DOHH2 (cell line): ENCODE data around the gene PIGB.

Source experiments
- H3F3A ChIP-seq: fragments of 200-600 bp; sonication (generic), shearing (Covaris generic); 2 replicates; pipeline ENCODE4 v1.6.0; 2016; ENCODE audit warnings: antibody characterized with exemption, mild to moderate bottlenecking; ENCODE audit not compliant: control insufficient read depth, insufficient read depth
- H3K27ac ChIP-seq: fragments of 200-600 bp; sonication (generic); 2 replicates; pipeline ENCODE4 v1.5.1; 2014; ENCODE audit warnings: low read depth, mild to moderate bottlenecking, low read length, moderate library complexity
- H3K27me3 ChIP-seq: fragments of 200-600 bp; sonication (generic); 2 replicates; pipeline ENCODE4 v1.6.1; 2014; ENCODE audit warnings: mild to moderate bottlenecking, low read length, mixed read lengths; ENCODE audit not compliant: control insufficient read depth
- H3K36me3 ChIP-seq: fragments of 200-600 bp; sonication (generic); 2 replicates; pipeline ENCODE4 v1.6.1; 2014; ENCODE audit warnings: mild to moderate bottlenecking, low read length, moderate library complexity, mixed read lengths; ENCODE audit not compliant: control insufficient read depth
- H3K4me1 ChIP-seq: fragments of 200-600 bp; sonication (generic); 2 replicates; pipeline ENCODE4 v1.6.1; 2014; ENCODE audit warnings: mild to moderate bottlenecking, low read length, mixed read lengths; ENCODE audit not compliant: control insufficient read depth
- H3K4me2 ChIP-seq: fragments of 200-600 bp; sonication (generic); 2 replicates; pipeline ENCODE4 v1.6.0; 2014; ENCODE audit warnings: mild to moderate bottlenecking, low read length, moderate library complexity
- H3K4me3 ChIP-seq: fragments of 200-600 bp; sonication (generic); 2 replicates; pipeline ENCODE4 v1.5.1; 2014; ENCODE audit warnings: mild to moderate bottlenecking, low read length, mixed read lengths
- H3K79me2 ChIP-seq: fragments of 200-600 bp; sonication (generic); 2 replicates; pipeline ENCODE4 v1.6.1; 2014; ENCODE audit warnings: mild to moderate bottlenecking, low read length, mixed read lengths; ENCODE audit not compliant: control insufficient read depth
- H3K9me2 ChIP-seq: fragments of 200-600 bp; sonication (generic); replicated peaks from 2 replicates; pipeline ENCODE4 v1.6.1; 2014; ENCODE audit warnings: mild to moderate bottlenecking, low read length, mixed read lengths; ENCODE audit not compliant: control insufficient read depth
- H3K9me3 ChIP-seq: fragments of 200-600 bp; sonication (generic); 2 replicates; pipeline ENCODE4 v1.6.1; 2014; ENCODE audit warnings: antibody characterized with exemption, low read length, mixed read lengths; ENCODE audit not compliant: control insufficient read depth, insufficient read depth
- H4K20me1 ChIP-seq: fragments of 200-600 bp; sonication (generic); 2 replicates; pipeline ENCODE4 v1.6.0; 2014; ENCODE audit warnings: low read depth, mild to moderate bottlenecking, antibody characterized with exemption, low read length, moderate library complexity; ENCODE audit not compliant: control insufficient read depth, insufficient read depth
- CTCF ChIP-seq: fragments of 200-600 bp; sonication (generic); IDR thresholded peaks from one replicate; pipeline ENCODE4 v1.5.1; 2014; ENCODE audit warnings: antibody characterized with exemption, mild to moderate bottlenecking, low read depth, low read length; ENCODE audit not compliant: poor library complexity, severe bottlenecking
- EZH2phosphoT487 ChIP-seq: fragments of 200-600 bp; sonication (generic); IDR thresholded peaks from 2 replicates; pipeline ENCODE4 v1.6.1; 2017; ENCODE audit warnings: borderline replicate concordance, mild to moderate bottlenecking, antibody characterized with exemption, low read length, moderate library complexity, mixed read lengths

PIGB gene

DNA sequence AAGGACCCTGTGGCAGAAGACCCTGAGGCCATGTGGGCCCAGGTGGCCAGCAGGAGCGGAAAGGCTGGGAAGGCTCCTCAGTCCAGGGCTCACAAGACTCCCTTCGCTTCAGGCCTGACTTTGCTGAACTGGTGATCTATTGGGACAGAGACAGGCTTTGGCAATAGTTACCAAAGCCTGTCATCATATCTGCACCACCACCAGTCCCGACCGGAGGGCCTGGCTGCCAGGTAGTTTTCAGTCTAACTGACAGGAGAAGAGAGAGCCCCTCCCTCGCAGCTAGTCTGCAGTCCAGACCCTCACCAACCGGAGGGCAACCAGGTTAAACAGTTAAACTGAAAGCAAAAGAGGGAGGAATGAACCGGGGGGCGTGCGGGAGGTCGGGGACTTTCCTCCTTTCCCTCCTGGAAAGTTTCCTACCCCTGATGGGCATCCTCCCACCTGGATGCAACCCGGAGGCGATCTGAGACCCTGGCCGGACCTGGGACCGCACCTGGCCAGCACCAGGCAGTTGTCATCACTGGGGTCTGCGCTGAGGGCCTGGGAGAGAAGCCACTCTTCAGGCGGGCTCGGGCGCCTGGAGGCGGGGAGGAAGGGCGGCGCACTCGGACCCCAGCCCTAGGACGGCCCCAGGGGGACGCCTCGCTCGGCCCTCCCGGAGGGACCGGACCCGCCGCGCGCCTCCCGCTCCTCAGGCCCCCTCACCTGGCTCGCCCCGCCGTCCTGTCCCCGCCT is 29.8 kb upstream of the PIGB start:
- peak overlapping the region; percentile 87 for H3K4me2 ChIP-seq
- no peaks in the 10 kb centered on the region for H3K79me2 ChIP-seq
- H3K27me3 ChIP-seq = no peaks in the 10 kb centered on the region; the same call in 1 of the 2 replicates
- TF ChIP-seq CTCF (no peak), EZH2phosphoT487 (no peak)
- H3K9me2 ChIP-seq = no peaks in the 10 kb centered on the region
- H3F3A ChIP-seq = no peaks in the 10 kb centered on the region
- H3K27ac ChIP-seq = no peak overlapping the region
- H3K4me1 ChIP-seq = peaks cover 13% of the 10 kb centered on the region
- H4K20me1 ChIP-seq = no peaks in the 10 kb centered on the region
- H3K4me3 ChIP-seq = peak overlapping the region; percentile 97
- H3K9me3 ChIP-seq = no peaks in the 10 kb centered on the region
- no peaks in the 10 kb centered on the region for H3K36me3 ChIP-seq

- no peak for TF ChIP-seq CTCF
- no peak for TF ChIP-seq EZH2phosphoT487
- peak within 1 kb of the TSS; percentile 97 for H3K4me3 ChIP-seq
- no peaks in the 10 kb centered on the region for H3F3A ChIP-seq
- no peaks in the 10 kb centered on the region for H3K79me2 ChIP-seq
- H3K27me3 ChIP-seq = no peaks in the 10 kb centered on the region; the same call in 1 of the 2 replicates
- H3K9me3 ChIP-seq = no peaks in the 10 kb centered on the region
- H3K4me1 ChIP-seq = peaks cover 13% of the 10 kb centered on the region
- peak within 1 kb of the TSS; percentile 87 for H3K4me2 ChIP-seq
- H3K36me3 ChIP-seq = no peaks in the 10 kb centered on the region
- no peak within 1 kb of the TSS for H3K27ac ChIP-seq
- H3K9me2 ChIP-seq = no peaks in the 10 kb centered on the region
- no peaks in the 10 kb centered on the region for H4K20me1 ChIP-seq
Observed at GRCh38 chr15:55289746-55290527, 29.1 kb upstream of the PIGB start, which contains the start of gene RAB27A. RAB27A (minus strand) TSS chr15:55289813; CDS start chr15:55234934, 54,879 bp downstream.

GRCh38 chr15:55290528-55291057 is 28.4 kb upstream of the PIGB start:
- Histone ChIP-seq H3K9me2 (no peaks in the 10 kb centered on the region), H4K20me1 (no peaks in the 10 kb centered on the region), H3K36me3 (no peaks in the 10 kb centered on the region), H3F3A (no peaks in the 10 kb centered on the region), H3K79me2 (no peaks in the 10 kb centered on the region), H3K9me3 (no peaks in the 10 kb centered on the region), H3K4me1 (peaks cover 10% of the 10 kb centered on the region), H3K4me2 (peak overlapping the region; percentile 87), H3K27ac (no peak overlapping the region), H3K27me3 (no peaks in the 10 kb centered on the region; the same call in 1 of the 2 replicates), H3K4me3 (peak overlapping the region; percentile 97)
- TF ChIP-seq CTCF (peak; percentile 90), EZH2phosphoT487 (no peak)
